LNCaP clone FGC (cell line): ENCODE data around the gene SEZ6.

Source experiments
- DNase-seq: peaks from one replicate; pipeline ENCODE4 v3.0.0-alpha.2; 2011; ENCODE audit warnings: low read depth
- H3K4me3 ChIP-seq: 2 replicates; pipeline ENCODE4 v1.5.1; 2011; ENCODE audit warnings: mild to moderate bottlenecking, low read depth, low read length, control low read depth
- TF ChIP-seq, protein P1 (sequence below): IDR thresholded peaks from 2 replicates; pipeline ENCODE4 v1.5.1; 2012; ENCODE audit warnings: mild to moderate bottlenecking; ENCODE audit not compliant: control insufficient read depth, insufficient read depth; ENCODE audit errors: extremely low read depth

The SEZ6 gene

DNA sequence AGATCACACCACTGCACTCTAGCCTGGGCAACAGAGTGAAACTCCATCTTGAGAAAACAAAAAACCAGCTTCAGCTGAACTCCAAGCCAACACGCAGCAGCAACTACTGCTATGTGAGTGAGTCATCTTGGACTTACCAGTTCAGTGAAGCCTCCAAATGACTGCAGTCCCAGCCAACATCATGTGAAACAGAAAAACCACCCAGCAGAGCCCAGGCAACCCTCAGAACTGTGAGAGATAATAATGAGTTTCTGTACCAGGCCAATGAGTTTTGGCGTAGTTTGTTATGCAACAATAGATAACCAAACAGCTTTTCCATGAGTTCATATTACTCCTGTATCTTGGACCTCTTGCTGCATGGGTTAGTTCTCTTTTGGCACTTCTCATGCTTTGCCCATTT lies 77.8 kb downstream of the SEZ6 start:
- H3K4me3 ChIP-seq: no peak overlapping the region
- no peak for DNase-seq
- TF ChIP-seq, protein P1, sequence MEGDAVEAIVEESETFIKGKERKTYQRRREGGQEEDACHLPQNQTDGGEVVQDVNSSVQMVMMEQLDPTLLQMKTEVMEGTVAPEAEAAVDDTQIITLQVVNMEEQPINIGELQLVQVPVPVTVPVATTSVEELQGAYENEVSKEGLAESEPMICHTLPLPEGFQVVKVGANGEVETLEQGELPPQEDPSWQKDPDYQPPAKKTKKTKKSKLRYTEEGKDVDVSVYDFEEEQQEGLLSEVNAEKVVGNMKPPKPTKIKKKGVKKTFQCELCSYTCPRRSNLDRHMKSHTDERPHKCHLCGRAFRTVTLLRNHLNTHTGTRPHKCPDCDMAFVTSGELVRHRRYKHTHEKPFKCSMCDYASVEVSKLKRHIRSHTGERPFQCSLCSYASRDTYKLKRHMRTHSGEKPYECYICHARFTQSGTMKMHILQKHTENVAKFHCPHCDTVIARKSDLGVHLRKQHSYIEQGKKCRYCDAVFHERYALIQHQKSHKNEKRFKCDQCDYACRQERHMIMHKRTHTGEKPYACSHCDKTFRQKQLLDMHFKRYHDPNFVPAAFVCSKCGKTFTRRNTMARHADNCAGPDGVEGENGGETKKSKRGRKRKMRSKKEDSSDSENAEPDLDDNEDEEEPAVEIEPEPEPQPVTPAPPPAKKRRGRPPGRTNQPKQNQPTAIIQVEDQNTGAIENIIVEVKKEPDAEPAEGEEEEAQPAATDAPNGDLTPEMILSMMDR: no peak

DNA sequence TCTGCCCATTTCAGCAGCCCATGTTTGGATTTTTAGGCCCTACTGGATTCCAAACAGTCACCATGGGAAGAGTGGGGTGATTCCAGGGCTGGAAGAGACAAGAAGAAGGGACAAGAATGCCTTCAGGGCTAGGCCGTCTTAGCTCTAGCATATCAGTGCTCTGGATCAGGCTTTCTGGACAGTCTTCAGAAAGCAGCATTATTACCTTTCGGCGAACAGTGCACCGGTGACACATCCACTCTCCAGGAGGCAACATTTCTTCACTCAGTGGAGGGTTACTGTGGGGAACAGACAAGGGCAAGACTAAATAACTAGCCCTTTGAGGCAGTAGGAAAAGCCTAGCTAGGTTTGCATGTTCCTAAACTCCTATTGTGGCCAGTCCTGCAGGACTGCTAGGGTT lies 79.0 kb downstream of the SEZ6 start:
- no peak for DNase-seq
- TF ChIP-seq, protein P1: no peak
- H3K4me3 ChIP-seq: no peak overlapping the region

DNA sequence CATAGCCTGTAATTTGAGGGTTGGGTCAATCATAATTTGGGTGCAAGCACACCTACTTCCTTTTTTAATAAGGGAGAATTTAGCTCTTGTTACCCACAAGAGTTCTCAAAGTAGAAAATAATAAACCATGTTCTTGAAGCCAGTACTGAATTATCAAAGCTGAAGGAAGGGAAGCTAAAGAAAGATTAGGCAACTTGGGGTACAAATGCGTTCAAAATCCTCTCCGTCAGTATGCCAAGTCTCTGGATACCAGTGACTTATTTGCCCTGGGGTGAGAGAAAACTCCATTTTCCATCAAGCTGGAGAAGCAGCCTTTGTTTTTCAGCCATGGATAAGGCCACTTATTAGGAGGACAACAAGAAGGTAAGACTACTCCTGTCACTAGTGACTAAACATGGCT lies 79.5 kb downstream of the SEZ6 start:
- TF ChIP-seq, protein P1: no peak
- DNase-seq: no peak
- H3K4me3 ChIP-seq: no peak overlapping the region

DNA sequence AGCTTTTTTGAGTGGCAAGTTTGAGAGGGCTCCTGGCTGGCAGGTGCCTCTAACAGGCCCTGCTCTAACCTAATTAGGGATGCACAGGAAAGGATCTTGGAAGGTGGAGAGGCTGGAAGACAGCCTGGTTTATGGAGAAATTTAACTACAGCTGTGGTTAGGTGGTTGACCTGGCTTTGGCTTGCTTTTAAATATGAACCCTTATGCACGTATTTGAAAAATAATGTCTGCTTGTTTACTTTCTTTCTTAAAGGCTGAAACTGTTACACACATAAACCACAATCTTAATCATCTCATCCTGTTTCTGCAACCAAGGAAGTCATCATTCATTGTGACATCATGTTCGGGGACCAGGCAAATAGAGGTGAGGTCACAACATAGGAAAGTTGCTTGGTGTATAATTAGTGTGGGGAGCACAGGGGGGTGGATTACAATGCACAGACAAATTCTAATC lies 79.9 kb downstream of the SEZ6 start:
- no peak for DNase-seq
- H3K4me3 ChIP-seq: no peak overlapping the region
- TF ChIP-seq, protein P1: no peak

DNA sequence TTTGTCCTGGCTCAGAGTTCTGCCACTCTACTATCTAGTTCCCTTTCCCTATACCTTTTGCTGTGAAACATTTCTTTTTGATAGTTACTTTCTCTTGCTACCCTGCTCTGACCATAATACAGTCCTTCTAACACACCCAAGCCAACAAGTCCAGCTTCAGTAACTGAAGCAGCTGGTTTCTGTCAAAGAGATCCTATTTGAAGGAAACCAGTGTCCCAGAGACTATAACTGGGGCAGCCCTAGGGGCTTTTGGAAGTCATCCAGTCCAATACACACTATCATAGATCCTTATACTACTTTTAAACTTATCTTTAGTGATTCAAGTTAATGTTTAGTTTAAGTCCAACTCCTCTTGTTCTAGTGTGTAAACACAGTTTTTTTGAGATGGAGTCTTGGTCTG lies 85.6 kb downstream of the SEZ6 start:
- H3K4me3 ChIP-seq: no peak overlapping the region
- TF ChIP-seq, protein P1: no peak
- DNase-seq: no peak

DNA sequence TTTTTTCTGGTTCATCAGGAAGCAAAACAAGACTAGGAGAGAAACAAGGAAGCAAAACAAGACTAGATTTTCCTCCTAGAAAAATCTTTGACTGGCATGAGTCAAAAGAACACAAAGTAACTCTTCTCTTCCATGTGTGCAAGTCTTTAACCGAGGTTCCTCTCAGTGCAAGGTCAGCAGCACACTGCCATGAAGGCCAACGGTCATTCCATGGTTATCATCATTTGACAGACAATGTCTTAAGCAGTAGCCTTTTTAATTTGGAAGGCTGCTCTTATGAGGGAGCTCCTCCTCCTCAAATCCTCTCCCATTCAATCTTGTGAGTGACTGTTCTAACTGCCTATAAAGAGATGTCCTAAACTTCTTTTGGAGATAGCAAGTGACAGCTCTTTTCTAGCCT lies 87.5 kb downstream of the SEZ6 start:
- H3K4me3 ChIP-seq: no peak overlapping the region
- TF ChIP-seq, protein P1: no peak
- DNase-seq: no peak

DNA sequence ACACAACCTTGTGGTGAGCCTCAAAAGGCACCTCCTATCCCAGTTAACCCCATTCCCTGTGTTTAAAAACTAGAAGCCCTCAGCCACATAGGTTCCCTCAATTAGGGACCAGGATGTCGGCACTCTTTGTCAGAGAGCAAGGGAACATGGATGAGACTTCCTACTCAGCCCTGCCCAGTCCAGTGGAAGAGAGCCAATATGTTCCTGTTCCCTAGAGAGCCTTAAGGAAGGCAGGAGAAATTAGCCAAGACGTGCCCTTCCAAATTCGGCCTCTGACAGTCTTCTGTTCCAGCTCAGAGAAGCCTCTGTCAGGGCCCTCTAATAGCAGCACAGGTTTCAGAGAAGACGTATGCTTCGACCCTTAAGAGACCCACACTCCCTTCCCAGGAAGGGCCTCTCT lies 88.4 kb downstream of the SEZ6 start:
- H3K4me3 ChIP-seq: no peak overlapping the region
- no peak for DNase-seq
- TF ChIP-seq, protein P1: no peak
